GM20000 (cell line): Measurements from ENCODE around the gene GRID2.

ENCODE experiments used
- DNase-seq: peaks from one replicate; pipeline ENCODE4 v3.0.0; 2012; ENCODE audit warnings: low spot score
- TF ChIP-seq, protein P1 (sequence below): IDR thresholded peaks from 2 replicates; pipeline ENCODE4 v1.5.1; 2012; ENCODE audit warnings: mild to moderate bottlenecking, control low read depth; ENCODE audit errors: extremely low read depth, missing control alignments

GRID2 gene

DNA sequence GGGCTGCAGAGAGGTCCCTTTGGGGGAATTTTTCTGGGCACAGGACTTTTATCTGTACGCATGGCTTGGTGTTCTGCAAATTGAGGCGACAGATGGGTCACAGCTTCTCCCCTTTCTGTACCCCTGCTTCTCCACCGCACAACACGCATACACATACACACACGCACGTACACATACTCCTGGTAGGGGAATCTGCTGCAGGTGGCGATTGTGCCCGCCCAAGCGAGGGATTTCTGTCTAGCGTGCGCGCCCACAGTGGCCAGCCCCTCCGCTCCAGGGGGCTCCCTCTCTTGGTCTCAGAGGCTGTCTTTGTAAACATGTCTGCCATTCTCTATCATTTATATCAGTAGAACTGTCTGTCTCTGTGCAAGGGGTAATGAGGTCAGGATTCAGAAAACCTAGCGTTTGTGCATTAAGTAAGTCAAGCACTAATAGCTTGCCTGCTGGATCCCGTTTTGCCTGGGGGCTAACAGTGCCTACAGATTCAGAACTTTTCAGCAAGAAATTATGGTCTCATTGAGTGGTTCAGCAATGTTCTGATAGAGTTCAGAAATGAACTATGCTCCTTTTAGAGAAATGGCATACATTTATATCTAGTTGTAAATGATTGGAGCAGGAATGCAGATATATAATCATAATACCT is 2.2 kb downstream of the GRID2 start:
- no peak for DNase-seq
- TF ChIP-seq, protein P1, sequence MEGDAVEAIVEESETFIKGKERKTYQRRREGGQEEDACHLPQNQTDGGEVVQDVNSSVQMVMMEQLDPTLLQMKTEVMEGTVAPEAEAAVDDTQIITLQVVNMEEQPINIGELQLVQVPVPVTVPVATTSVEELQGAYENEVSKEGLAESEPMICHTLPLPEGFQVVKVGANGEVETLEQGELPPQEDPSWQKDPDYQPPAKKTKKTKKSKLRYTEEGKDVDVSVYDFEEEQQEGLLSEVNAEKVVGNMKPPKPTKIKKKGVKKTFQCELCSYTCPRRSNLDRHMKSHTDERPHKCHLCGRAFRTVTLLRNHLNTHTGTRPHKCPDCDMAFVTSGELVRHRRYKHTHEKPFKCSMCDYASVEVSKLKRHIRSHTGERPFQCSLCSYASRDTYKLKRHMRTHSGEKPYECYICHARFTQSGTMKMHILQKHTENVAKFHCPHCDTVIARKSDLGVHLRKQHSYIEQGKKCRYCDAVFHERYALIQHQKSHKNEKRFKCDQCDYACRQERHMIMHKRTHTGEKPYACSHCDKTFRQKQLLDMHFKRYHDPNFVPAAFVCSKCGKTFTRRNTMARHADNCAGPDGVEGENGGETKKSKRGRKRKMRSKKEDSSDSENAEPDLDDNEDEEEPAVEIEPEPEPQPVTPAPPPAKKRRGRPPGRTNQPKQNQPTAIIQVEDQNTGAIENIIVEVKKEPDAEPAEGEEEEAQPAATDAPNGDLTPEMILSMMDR: no peak

DNA sequence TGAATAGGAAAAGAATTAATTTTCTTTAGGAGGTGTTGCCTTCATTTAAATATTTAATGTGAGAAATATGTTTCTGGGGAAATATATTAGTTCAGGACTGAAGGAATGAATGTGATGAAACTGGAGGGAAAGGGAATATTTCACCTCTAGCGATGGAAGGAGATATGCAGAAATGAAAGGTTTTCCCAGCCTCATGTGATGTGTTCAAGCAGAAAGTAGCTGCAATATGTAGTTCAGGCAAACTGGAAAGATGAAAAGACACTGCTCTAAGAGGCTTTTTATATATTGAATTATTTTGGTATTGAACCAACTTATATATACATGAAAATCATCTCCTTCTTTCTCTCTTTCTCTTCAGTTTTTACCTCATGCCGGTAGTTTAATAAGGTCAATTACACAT is 3.4 kb downstream of the GRID2 start:
- no peak for DNase-seq
- TF ChIP-seq, protein P1: no peak

DNA sequence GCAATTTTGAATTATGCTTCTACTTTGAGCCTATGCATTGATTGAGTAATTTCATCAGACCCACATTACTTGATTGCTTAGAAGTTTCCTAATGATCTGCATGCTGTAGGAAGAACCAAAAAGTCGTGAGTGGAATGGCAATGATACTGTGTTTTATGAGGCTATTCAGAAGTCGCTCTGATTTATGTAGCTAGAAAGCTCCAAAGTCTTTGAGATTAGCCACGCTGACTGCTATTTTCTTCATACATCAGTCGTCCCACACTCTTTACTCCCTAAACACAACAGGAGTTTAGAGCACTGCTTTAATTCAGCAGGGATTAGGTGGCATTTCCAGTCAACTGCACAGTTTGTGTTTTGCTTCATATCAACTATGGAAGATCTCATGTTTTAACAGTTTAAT is 4.1 kb downstream of the GRID2 start:
- TF ChIP-seq, protein P1: no peak
- DNase-seq: no peak

DNA sequence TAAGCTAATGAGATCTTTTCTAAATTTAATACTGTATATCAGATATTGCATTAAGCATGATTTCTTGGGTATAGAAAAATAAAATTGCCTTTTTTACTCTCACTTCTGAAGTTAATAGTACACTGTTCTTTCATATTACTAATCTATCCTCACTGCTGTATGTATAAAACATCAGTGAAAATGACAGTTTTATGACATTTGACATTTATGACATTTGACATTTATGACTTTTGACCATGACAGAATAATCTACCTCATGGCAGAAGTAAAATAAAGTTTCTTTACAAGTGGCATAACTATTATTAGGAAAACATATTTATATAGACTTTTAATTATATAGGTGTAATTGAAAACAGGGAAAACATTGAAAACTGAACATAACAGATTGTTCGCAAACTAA is 13.3 kb downstream of the GRID2 start:
- DNase-seq: no peak
- TF ChIP-seq, protein P1: no peak

DNA sequence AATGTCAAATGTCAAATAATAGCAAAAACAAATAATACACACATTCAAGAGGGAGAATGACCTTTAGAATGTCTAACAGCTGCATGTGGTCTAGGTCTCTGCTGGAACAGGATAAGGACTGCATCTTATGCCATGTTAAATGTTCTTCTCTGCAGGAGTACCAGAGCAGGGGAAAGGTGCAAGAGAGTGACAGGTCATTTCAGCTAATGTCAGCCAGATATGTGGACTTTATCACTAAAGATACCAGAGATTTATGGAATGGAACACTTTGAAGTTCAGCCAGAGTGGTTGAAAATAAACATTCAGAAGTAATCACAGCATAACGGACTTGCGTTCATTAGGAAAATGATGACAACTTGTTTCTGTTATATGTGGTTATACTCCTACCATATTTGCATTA is 24.3 kb downstream of the GRID2 start:
- TF ChIP-seq, protein P1: no peak
- no peak for DNase-seq

DNA sequence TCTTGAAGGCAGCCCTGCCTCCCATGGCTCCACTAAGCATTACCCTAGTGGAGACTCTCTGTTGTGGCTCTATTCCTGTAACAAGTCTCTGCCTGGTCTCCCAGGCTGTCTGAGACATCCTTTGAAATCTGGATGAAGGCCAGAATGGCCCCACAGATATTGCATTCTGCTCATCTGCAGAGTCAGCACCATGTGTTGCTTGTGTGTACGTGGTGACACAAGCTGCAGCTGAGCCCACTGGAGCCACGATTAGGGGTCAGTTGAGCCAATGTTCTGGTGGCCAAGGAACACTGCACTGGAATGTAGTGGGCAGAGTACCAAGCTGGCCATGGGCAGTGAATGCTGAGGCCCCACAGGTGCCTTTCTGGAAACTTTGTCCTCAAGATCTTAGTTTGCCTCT is 29.2 kb downstream of the GRID2 start:
- no peak for DNase-seq
- TF ChIP-seq, protein P1: no peak

DNA sequence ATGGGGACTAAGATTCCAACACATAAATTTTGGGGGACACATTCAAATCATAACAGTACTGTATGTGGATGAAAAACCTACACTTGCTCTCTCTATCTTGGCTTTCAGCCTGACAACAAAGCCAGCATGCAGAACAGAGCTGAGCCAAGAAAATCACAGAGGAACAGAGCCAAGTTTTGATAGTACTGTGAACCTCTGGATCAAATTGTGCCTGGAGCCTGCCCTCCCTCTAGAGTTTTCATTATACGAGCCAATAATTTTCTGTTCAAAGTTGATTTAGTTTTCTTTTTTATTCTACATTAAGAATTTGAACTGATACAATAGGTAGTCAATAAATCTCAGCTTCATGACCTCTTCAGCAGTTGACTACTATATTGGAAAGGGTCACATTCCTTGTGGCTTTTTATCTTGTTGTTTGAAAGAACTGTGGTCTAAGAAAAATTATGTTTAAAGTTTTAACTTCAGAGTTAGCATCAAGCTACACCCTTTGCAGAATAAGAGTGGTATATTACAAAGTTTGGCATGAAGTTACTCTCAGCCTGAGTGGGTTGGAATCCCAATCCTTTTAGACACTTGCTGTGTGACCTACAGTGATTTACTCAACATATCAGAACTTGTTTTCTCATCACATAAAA is 31.1 kb downstream of the GRID2 start:
- DNase-seq: no peak
- TF ChIP-seq, protein P1: no peak
